Esophagus (tissue), 2 donors: ENCODE measurements around the gene MLF2. TPM values are rescaled to one million over a fixed set of nuclear protein-coding genes. Genes with fewer than 3 reads are reported as not detected.

ENCODE experiments used
- H3K27ac ChIP-seq, 2 donors: one replicate each; pipeline ENCODE4 v1.5.1; 2013; ENCODE audit warnings: low read depth in 2 of 2, mild to moderate bottlenecking in 2 of 2, inconsistent platforms in 1 of 2, low read length in 1 of 2, moderate library complexity in 1 of 2
- H3K27me3 ChIP-seq, 2 donors: one replicate each; pipeline ENCODE4 v1.6.1; 2013; ENCODE audit warnings: low read length in 2 of 2, control low read depth in 1 of 2, mild to moderate bottlenecking in 1 of 2; ENCODE audit not compliant: insufficient read depth in 2 of 2, control insufficient read depth in 1 of 2
- H3K36me3 ChIP-seq, 2 donors: one replicate each; pipeline ENCODE4 v1.6.1; 2013; ENCODE audit warnings: low read length in 1 of 2; ENCODE audit not compliant: control insufficient read depth in 2 of 2, insufficient read depth in 2 of 2
- H3K4me1 ChIP-seq, 2 donors: one replicate each; pipeline ENCODE4 v1.6.1; 2013; ENCODE audit warnings: low read length in 1 of 2; ENCODE audit not compliant: control insufficient read depth in 2 of 2, insufficient read depth in 2 of 2
- H3K4me3 ChIP-seq, 2 donors: one replicate each; pipeline ENCODE4 v1.5.1; 2013; ENCODE audit warnings: low read length in 2 of 2, mild to moderate bottlenecking in 2 of 2, low read depth in 1 of 2, moderate library complexity in 1 of 2
- H3K9me3 ChIP-seq, 2 donors: one replicate each; pipeline ENCODE4 v1.6.1; 2013; ENCODE audit warnings: mild to moderate bottlenecking in 2 of 2, low read depth in 1 of 2, low read length in 1 of 2, moderate library complexity in 1 of 2; ENCODE audit not compliant: control insufficient read depth in 2 of 2, insufficient read depth in 1 of 2
- WGBS, 2 donors: extraction: QIAGEN DNeasy Blood & Tissue Kit; methylation state at CpG; one replicate each; pipeline ENCODE4 v1.1.7; 2013; 5-methylcytosine and 5-hydroxymethylcytosine counted together
- polyA plus RNA-seq, 2 donors: library from polyadenylated mRNA; stranded (reverse); fragments of 200-250 nt; gene quantifications; one replicate each; pipeline ENCODE4 v1.2.3, GENCODE V29; 2013
- donor health status: healthy with polysubstance abuse.
- donor health status: Bipolar disorder and iron deficiency.

MLF2 gene
- polyA plus RNA-seq, 2 donors: 117 to 158 TPM

DNA sequence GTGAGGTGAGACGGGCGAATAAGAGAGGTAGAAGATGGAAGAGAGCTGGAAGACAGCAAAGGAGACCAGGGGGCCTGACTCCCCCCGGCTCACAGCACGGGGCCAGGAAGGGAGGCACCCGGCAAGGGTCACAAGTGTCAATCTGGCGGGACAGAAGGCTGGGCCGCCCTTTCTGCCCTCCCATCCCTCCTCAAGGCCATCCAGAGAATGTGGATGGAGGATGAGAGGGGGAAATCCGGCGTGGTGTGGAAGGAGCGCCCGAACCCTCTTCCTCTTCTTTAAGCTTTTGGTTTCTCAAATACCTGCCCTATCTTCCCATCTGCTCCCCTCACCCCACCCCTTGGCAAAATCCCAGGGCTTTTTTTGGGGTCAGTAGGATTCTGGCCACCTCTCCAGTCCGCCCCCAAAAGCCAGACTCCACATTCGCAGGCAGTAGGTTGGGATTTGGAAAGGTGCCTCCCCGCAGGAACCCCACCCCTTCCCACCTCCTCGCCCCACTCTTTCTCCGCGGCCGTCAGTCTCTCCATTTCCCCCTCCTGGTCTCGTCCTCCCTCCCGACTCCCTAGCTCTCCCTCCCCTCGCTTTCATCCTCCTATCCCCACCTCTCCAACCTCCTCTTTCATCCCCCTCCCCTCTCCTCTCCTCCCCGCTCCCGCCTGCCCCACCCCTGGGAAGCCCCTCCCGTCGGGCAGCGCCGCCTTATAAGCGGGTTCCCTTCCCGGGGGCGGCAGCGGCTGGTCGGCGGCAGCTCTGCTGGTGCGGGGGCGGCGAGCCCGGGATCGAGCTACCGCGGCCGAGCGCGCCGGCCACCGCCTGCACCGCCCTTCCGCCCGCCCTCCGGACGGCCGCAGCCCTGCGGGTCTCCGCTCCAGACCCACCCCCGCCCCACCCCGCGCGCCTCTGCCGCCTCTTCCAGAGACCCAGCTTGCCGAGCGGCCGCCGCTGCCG lies 13.0 kb upstream of the MLF2 start, which contains the start of gene PTMS:
PTMS (plus strand) TSS at position 730 of the 948 bp plus-strand sequence. CDS start 343 bp downstream, outside the sequence.
- Histone ChIP-seq H3K4me1 (peaks cover 2 to 20% of the 10 kb centered on the region in 2 donors), H3K27me3 (no peaks in the 10 kb centered on the region), H3K36me3 (peaks cover 0 to 7% of the 10 kb centered on the region in 2 donors), H3K4me3 (peak within 1 kb of the TSS; percentile 62 to 88), H3K9me3 (no peaks in the 10 kb centered on the region), H3K27ac (peak within 1 kb of the TSS; percentile 92 to 96)
- 3% methylated on average over 38 to 63 of the region's 63 CpGs for WGBS, 2 donors

- H3K4me3 ChIP-seq: peak overlapping the region; percentile 62 to 88
- 25 to 32% methylated on average over 7 of the region's 7 CpGs for WGBS, 2 donors
- H3K36me3 ChIP-seq: peaks cover 0 to 2% of the 10 kb centered on the region in 2 donors
- H3K4me1 ChIP-seq: peaks cover 2 to 20% of the 10 kb centered on the region in 2 donors
- H3K27ac ChIP-seq: peak overlapping the region; percentile 92 to 96
- H3K27me3 ChIP-seq: no peaks in the 10 kb centered on the region
- H3K9me3 ChIP-seq: no peaks in the 10 kb centered on the region
Observed at GRCh38 chr12:6765048-6765633, 12.2 kb upstream of the MLF2 start.

GRCh38 chr12:6764011-6764828 lies 11.3 kb upstream of the MLF2 start:
- Histone ChIP-seq H3K27ac (peak overlapping the region; percentile 91 to 96), H3K4me3 (peak overlapping the region in 1 of 2 donors; percentile 21)
- WGBS, 2 donors: 5% methylated on average over 16 of the region's 16 CpGs

GRCh38 chr12:6763380-6763779 lies 10.4 kb upstream of the MLF2 start:
- Histone ChIP-seq H3K4me1 (peaks cover 2 to 16% of the 10 kb centered on the region in 2 donors), H3K27ac (peak overlapping the region; percentile 91 to 96), H3K9me3 (no peaks in the 10 kb centered on the region), H3K36me3 (no peaks in the 10 kb centered on the region), H3K27me3 (no peaks in the 10 kb centered on the region), H3K4me3 (no peak overlapping the region)
- 43 to 54% methylated on average over 4 of the region's 4 CpGs for WGBS, 2 donors

More at GRCh38 chr12:6764011-6764828, 11.3 kb upstream of the MLF2 start:
- H3K36me3 ChIP-seq: no peaks in the 10 kb centered on the region
- H3K9me3 ChIP-seq: no peaks in the 10 kb centered on the region
- peaks cover 2 to 20% of the 10 kb centered on the region in 2 donors for H3K4me1 ChIP-seq
- no peaks in the 10 kb centered on the region for H3K27me3 ChIP-seq

DNA sequence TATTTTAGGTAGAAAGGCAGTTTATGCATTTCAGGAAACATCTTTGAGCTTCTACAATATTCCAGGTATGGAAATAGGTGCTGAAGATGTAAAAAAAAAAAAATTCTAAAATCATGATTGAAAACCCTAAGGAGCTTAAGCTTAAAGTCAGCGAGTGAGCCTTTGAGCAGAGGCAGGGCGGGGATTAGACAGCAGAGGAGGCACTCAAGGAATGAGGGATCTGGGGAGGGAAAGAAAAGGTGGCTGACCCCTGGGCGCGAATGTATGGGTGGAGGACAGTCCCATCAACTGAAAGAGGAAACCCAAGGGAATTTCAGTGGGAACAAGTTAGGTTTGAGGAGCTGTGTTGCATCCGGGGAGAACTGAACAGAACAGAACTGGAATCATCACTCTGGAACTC lies 6.8 kb upstream of the MLF2 start:
- 88% methylated on average over 5 of the region's 5 CpGs for WGBS, 2 donors
- H3K27ac ChIP-seq: no peak overlapping the region
- H3K4me1 ChIP-seq: peaks cover 0 to 4% of the 10 kb centered on the region in 2 donors
- no peak overlapping the region for H3K4me3 ChIP-seq
- no peaks in the 10 kb centered on the region for H3K27me3 ChIP-seq
- H3K36me3 ChIP-seq: no peaks in the 10 kb centered on the region
- H3K9me3 ChIP-seq: no peaks in the 10 kb centered on the region

- Histone ChIP-seq H3K4me1 (no peaks in the 10 kb centered on the region), H3K4me3 (no peak overlapping the region), H3K27me3 (no peaks in the 10 kb centered on the region), H3K9me3 (no peaks in the 10 kb centered on the region), H3K36me3 (no peaks in the 10 kb centered on the region), H3K27ac (no peak overlapping the region)
- WGBS, 2 donors: 85 to 87% methylated on average over 9 of the region's 9 CpGs
Observed at GRCh38 chr12:6758506-6759095, 5.7 kb upstream of the MLF2 start.

DNA sequence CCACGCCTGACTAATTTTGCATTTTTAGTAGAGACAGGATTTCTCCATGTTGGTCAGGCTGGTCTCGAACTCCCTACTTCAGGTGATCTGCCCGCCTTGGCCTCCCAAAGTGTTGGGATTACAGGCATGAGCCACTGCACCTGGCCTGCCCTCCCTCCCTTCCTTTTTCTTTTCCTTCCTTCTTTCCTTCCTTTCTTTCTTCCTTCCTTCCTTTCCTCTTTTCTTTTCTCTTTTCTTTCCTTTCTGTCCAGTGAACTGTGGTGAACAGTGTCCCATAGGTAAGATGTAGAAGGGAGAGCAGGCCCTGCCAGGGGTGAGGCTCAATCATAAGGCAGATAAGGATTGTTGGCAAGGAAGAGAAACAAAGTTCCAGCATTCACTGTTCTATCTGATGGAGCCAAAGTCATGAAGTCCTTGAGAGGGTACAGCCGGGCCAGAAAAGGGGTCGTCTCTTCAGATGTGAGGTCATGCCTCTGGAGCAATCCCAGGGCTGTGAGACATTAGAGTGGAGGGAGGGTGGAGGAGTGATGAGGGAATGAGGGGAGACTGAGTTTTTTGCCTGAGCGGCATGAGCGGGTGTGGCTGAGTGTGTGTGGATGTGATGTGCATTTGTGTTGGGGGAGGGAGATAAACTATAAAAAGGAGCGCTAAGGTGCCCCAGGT lies 4.2 kb upstream of the MLF2 start:
- Histone ChIP-seq H3K27me3 (no peaks in the 10 kb centered on the region), H3K36me3 (no peaks in the 10 kb centered on the region), H3K4me3 (no peak overlapping the region), H3K9me3 (no peaks in the 10 kb centered on the region), H3K4me1 (no peaks in the 10 kb centered on the region), H3K27ac (no peak overlapping the region)
- 77 to 87% methylated on average over 8 of the region's 8 CpGs for WGBS, 2 donors

- Histone ChIP-seq H3K36me3 (peaks cover 4 to 17% of the 10 kb centered on the region in 2 donors), H3K4me1 (peaks cover 0 to 4% of the 10 kb centered on the region in 2 donors), H3K9me3 (no peaks in the 10 kb centered on the region), H3K27me3 (no peaks in the 10 kb centered on the region), H3K27ac (no peak overlapping the region), H3K4me3 (no peak overlapping the region)
- 88 to 92% methylated on average over 2 of the region's 2 CpGs for WGBS, 2 donors
Observed at GRCh38 chr12:6754411-6754810, 1.5 kb upstream of the MLF2 start.
